Caco-2 (cell line): Measurements from ENCODE around the gene MYH6. TPM values are rescaled to one million over a fixed set of nuclear protein-coding genes. Genes with fewer than 3 reads are reported as not detected.

Experiments used
- BruUV-seq: library from RNA; stranded (reverse); fragments of 400-500 nt; replicated peaks from 2 replicates; lab custom pipeline; 2021; lab: Mats Ljungman, UMichigan
- CTCF ChIA-PET: fragments of 300-600 bp; sonication (Branson Sonifier 250); formaldehyde crosslinking; loops from one replicate; lab custom pipeline; 2022; ENCODE audit warnings: antibody characterized with exemption; lab: Charles Lee
- POLR2A ChIA-PET: fragments of 300-600 bp; sonication (Branson Sonifier 250); formaldehyde crosslinking; loops from one replicate; lab custom pipeline; 2022; ENCODE audit warnings: antibody characterized with exemption; lab: Charles Lee
- DNase-seq, 2 experiments: peaks; one replicate each; pipeline versions ENCODE4 v3.0.0 to v3.0.0-alpha.2; 2020 to 2022
- H3K27me3 ChIP-seq: replicated peaks from 2 replicates; pipeline ENCODE4 v1.6.0; 2011; ENCODE audit warnings: low read length; ENCODE audit not compliant: control insufficient read depth, insufficient read depth
- H3K36me3 ChIP-seq: 2 replicates; pipeline ENCODE4 v1.5.1; 2011; ENCODE audit warnings: low read length; ENCODE audit not compliant: control insufficient read depth, insufficient read depth
- H3K4me1 ChIP-seq: fragments of 250-450 bp; sonication (Bioruptor Pico); 2 replicates; pipeline ENCODE4 v1.5.1; 2020; ENCODE audit warnings: mild to moderate bottlenecking
- H3K4me3 ChIP-seq: 2 replicates; pipeline ENCODE4 v1.5.1; 2011; ENCODE audit warnings: low read depth, mild to moderate bottlenecking, control low read depth, low read length
- H3K9me3 ChIP-seq: fragments of 250-450 bp; sonication (Bioruptor Pico); 2 replicates; pipeline ENCODE4 v1.5.1; 2020; ENCODE audit warnings: mild to moderate bottlenecking, moderate library complexity
- H3K27ac Mint-ChIP-seq: one replicate; pipeline ENCODE4 v1.8.0; 2022; ENCODE audit warnings: mixed read lengths; ENCODE audit not compliant: unreplicated experiment
- H3K27me3 Mint-ChIP-seq: one replicate; pipeline ENCODE4 v1.8.0; 2022; ENCODE audit warnings: mixed read lengths; ENCODE audit not compliant: insufficient read depth, unreplicated experiment
- H3K36me3 Mint-ChIP-seq: one replicate; pipeline ENCODE4 v1.8.0; 2022; ENCODE audit warnings: mild to moderate bottlenecking, mixed read lengths; ENCODE audit not compliant: insufficient read depth, unreplicated experiment
- H3K4me1 Mint-ChIP-seq: one replicate; pipeline ENCODE4 v1.8.0; 2022; ENCODE audit warnings: low read depth, mixed read lengths; ENCODE audit not compliant: unreplicated experiment
- H3K4me3 Mint-ChIP-seq: one replicate; pipeline ENCODE4 v1.8.0; 2022; ENCODE audit warnings: mild to moderate bottlenecking, moderate library complexity, mixed read lengths; ENCODE audit not compliant: unreplicated experiment
- H3K9me3 Mint-ChIP-seq: one replicate; pipeline ENCODE4 v1.8.0; 2022; ENCODE audit warnings: mixed read lengths; ENCODE audit not compliant: unreplicated experiment
- CTCF ChIP-seq, 2 experiments: fragments of 200-600 bp in 1 of 2; IDR thresholded peaks; 1 replicate in 1 of 2; 2 replicates in 1 of 2; pipeline versions ENCODE4 v1.5.1 to v1.8.0; 2011 to 2022; ENCODE audit warnings: antibody characterized with exemption in 1 of 2, control low read depth in 1 of 2, inconsistent platforms in 1 of 2, low read depth in 1 of 2, low read length in 1 of 2, mild to moderate bottlenecking in 1 of 2, moderate library complexity in 1 of 2; ENCODE audit not compliant: insufficient read depth in 1 of 2, severe bottlenecking in 1 of 2, unreplicated experiment in 1 of 2
- intact Hi-C: fragments of 100-400 bp; cut with micrococcal nuclease; formaldehyde crosslinking; loops from one replicate; pipeline ENCODE4 v1.10.0; 2022; ENCODE audit not compliant: unreplicated experiment
- total RNA-seq: library from RNA; stranded (reverse); gene quantifications from 2 replicates; pipeline ENCODE4 v1.2.3, GENCODE V29; 2022

The MYH6 gene
- total RNA-seq, 1 experiment from 2014 or later = not detected

GRCh38 chr14:23385244-23385641 is 22.8 kb downstream of the MYH6 start:
- no peak for TF ChIP-seq CTCF (IDR thresholded peaks at IDR 0.05; ENCODE audit: insufficient read depth in 1 of 2, low read depth in 1 of 2, low read length in 1 of 2, severe bottlenecking in 1 of 2, unreplicated experiment in 1 of 2)
- H3K9me3 ChIP-seq = no peaks in the 10 kb centered on the region
- no peak overlapping the region for H3K4me3 ChIP-seq
- Mint-ChIP-seq H3K4me1 (no peaks in the 10 kb centered on the region), H3K27me3 (peaks cover 19% of the 10 kb centered on the region), H3K36me3 (no peaks in the 10 kb centered on the region), H3K9me3 (no peaks in the 10 kb centered on the region), H3K27ac (no peak overlapping the region), H3K4me3 (no peak overlapping the region)
- ChIA-PET POLR2A (no interaction called here), CTCF (interaction anchor here (0.6 to 1.2 kb wide), 2 partner anchors 71 to 286 kb away, joined by 3 to 5 read pairs; no protein-coding TSS in a partner anchor)
- DNase-seq = no peak
- no peaks in the 10 kb centered on the region for H3K4me1 ChIP-seq
- intact Hi-C loops = loop anchor here (10.0 kb wide), 1 partner anchor 270 kb away; no protein-coding TSS in a partner anchor
- H3K27me3 ChIP-seq = no peaks in the 10 kb centered on the region
- H3K36me3 ChIP-seq = no peaks in the 10 kb centered on the region
- no TSS peak for BruUV-seq

GRCh38 chr14:23384364-23385080 is 23.6 kb downstream of the MYH6 start:
- H3K4me1 Mint-ChIP-seq = no peaks in the 10 kb centered on the region
- H3K4me1 ChIP-seq = no peaks in the 10 kb centered on the region
- no peaks in the 10 kb centered on the region for H3K36me3 Mint-ChIP-seq
- no peaks in the 10 kb centered on the region for H3K9me3 ChIP-seq
- ChIA-PET CTCF (interaction anchor here (0.6 kb wide), 1 partner anchor 285 kb away, joined by 5 read pairs; no protein-coding TSS in a partner anchor), POLR2A (no interaction called here)
- no peak overlapping the region for H3K27ac Mint-ChIP-seq
- DNase-seq = no peak
- no peaks in the 10 kb centered on the region for H3K27me3 ChIP-seq
- intact Hi-C loops = loop anchor here (5.0 to 10.0 kb wide), 2 partner anchors 83 to 270 kb away; partner anchors contain the start of gene NGDN
- peaks cover 15% of the 10 kb centered on the region for H3K27me3 Mint-ChIP-seq
- H3K4me3 ChIP-seq = no peak overlapping the region
- no peaks in the 10 kb centered on the region for H3K9me3 Mint-ChIP-seq
- H3K4me3 Mint-ChIP-seq = no peak overlapping the region
- BruUV-seq = no TSS peak
- H3K36me3 ChIP-seq = no peaks in the 10 kb centered on the region
- TF ChIP-seq CTCF (IDR thresholded peaks at IDR 0.05; ENCODE audit: insufficient read depth in 1 of 2, low read depth in 1 of 2, low read length in 1 of 2, severe bottlenecking in 1 of 2, unreplicated experiment in 1 of 2) = no peak

- intact Hi-C loops = loop anchor here (5.0 to 10.0 kb wide), 2 partner anchors 84 to 272 kb away; partner anchors contain the start of gene NGDN
- no peak for DNase-seq
- TF ChIP-seq CTCF (IDR thresholded peaks at IDR 0.05; ENCODE audit: insufficient read depth in 1 of 2, low read depth in 1 of 2, low read length in 1 of 2, severe bottlenecking in 1 of 2, unreplicated experiment in 1 of 2) = no peak
- Histone ChIP-seq H3K36me3 (no peaks in the 10 kb centered on the region), H3K27me3 (no peaks in the 10 kb centered on the region), H3K4me3 (no peak overlapping the region), H3K9me3 (no peaks in the 10 kb centered on the region), H3K4me1 (no peaks in the 10 kb centered on the region)
- H3K27ac Mint-ChIP-seq = no peak overlapping the region
- no peaks in the 10 kb centered on the region for H3K36me3 Mint-ChIP-seq
- ChIA-PET CTCF (no interaction called here), POLR2A (no interaction called here)
- H3K9me3 Mint-ChIP-seq = no peaks in the 10 kb centered on the region
- peaks cover 15% of the 10 kb centered on the region for H3K27me3 Mint-ChIP-seq
- BruUV-seq = no TSS peak
- H3K4me1 Mint-ChIP-seq = no peaks in the 10 kb centered on the region
- no peak overlapping the region for H3K4me3 Mint-ChIP-seq
Measured at GRCh38 chr14:23382731-23383440, 25.2 kb downstream of the MYH6 start.
